Measurements from ENCODE around the gene C1orf116.
"Not testable (repeated sequence)": the region's sequence is repeated elsewhere in the genome, so short reads cannot be mapped to it uniquely, and the experiment has no call there.

C1orf116 gene

GRCh38 chr1:207058878-207059867 lies 26.6 kb upstream of the C1orf116 start:
- DNase-seq (ENCODE audit: low read depth in 2 of 2): no peak

GRCh38 chr1:207058252-207058651 lies 25.7 kb upstream of the C1orf116 start:
- DNase-seq (ENCODE audit: low read depth in 2 of 2): no peak

GRCh38 chr1:207056673-207057072 lies 24.1 kb upstream of the C1orf116 start:
- DNase-seq (ENCODE audit: low read depth in 2 of 2): no peak

- no peak for DNase-seq (ENCODE audit: low read depth in 2 of 2)
These were observed 22.9 kb upstream of the C1orf116 start for GRCh38 chr1:207055386-207056001.

GRCh38 chr1:207054491-207054890 lies 21.9 kb upstream of the C1orf116 start:
- DNase-seq (ENCODE audit: low read depth in 2 of 2): no peak

GRCh38 chr1:207052911-207053769 lies 20.6 kb upstream of the C1orf116 start, which contains the start of gene PFKFB2:
Gene PFKFB2 (plus strand): TSS chr1:207053275. CDS start chr1:207054718, 1,443 bp downstream.
- DNase-seq (ENCODE audit: low read depth in 2 of 2): peak; percentile 90 to 92

GRCh38 chr1:207051191-207051943 lies 18.8 kb upstream of the C1orf116 start, which contains the start of gene YOD1:
Gene YOD1 (minus strand): TSS chr1:207051208. CDS start chr1:207051030, 178 bp downstream.
- DNase-seq (ENCODE audit: low read depth in 2 of 2): no peak

GRCh38 chr1:207050480-207051190 lies 18.1 kb upstream of the C1orf116 start:
- DNase-seq (ENCODE audit: low read depth in 2 of 2): peak; percentile 82 to 85

- peak; percentile 26 to 33 for DNase-seq (ENCODE audit: low read depth in 2 of 2)
These were observed 17.4 kb upstream of the C1orf116 start for GRCh38 chr1:207049974-207050391.

GRCh38 chr1:207049514-207049913 lies 17.0 kb upstream of the C1orf116 start:
- no peak for DNase-seq (ENCODE audit: low read depth in 2 of 2)

GRCh38 chr1:207049054-207049453 lies 16.5 kb upstream of the C1orf116 start:
- no peak for DNase-seq (ENCODE audit: low read depth in 2 of 2)

GRCh38 chr1:207048041-207048440 lies 15.5 kb upstream of the C1orf116 start:
- no peak for DNase-seq (ENCODE audit: low read depth in 2 of 2)

GRCh38 chr1:207047505-207047904 lies 14.9 kb upstream of the C1orf116 start:
- no peak for DNase-seq (ENCODE audit: low read depth in 2 of 2)

GRCh38 chr1:207045453-207045852 lies 12.9 kb upstream of the C1orf116 start:
- no peak for DNase-seq (ENCODE audit: low read depth in 2 of 2)

- not testable (repeated sequence) for DNase-seq (ENCODE audit: low read depth in 2 of 2)
These were observed 8.8 kb upstream of the C1orf116 start for GRCh38 chr1:207041397-207041796.

- no peak for DNase-seq (ENCODE audit: low read depth in 2 of 2)
These were observed 7.6 kb upstream of the C1orf116 start for GRCh38 chr1:207040181-207040533.

- DNase-seq (ENCODE audit: low read depth in 2 of 2): no peak
These were observed 7.0 kb upstream of the C1orf116 start for GRCh38 chr1:207039380-207040180.

GRCh38 chr1:207036865-207037264 lies 4.3 kb upstream of the C1orf116 start:
- no peak for DNase-seq (ENCODE audit: low read depth in 2 of 2)

GRCh38 chr1:207035877-207036551 lies 3.5 kb upstream of the C1orf116 start:
- no peak for DNase-seq (ENCODE audit: low read depth in 2 of 2)

All from stimulated activated CD8-positive, alpha-beta memory T cell treated with anti-CD3 and anti-CD28 coated beads, Interleukin-7, amount 100 ng/mL, for 4 hours (primary cell).